Mesendoderm (in vitro differentiated cells): ENCODE results near the gene STRIP1.

Source experiments
- DNase-seq: peaks from one replicate; pipeline ENCODE4 v3.0.0; 2013
- H2AK5ac ChIP-seq: 2 replicates; pipeline ENCODE4 v1.6.1; 2013; ENCODE audit warnings: low read length, inconsistent platforms
- H2BK120ac ChIP-seq: 2 replicates; pipeline ENCODE4 v1.6.1; 2013; ENCODE audit warnings: low read depth, mild to moderate bottlenecking, low read length, moderate library complexity, mixed read lengths
- H2BK15ac ChIP-seq: replicated peaks from 2 replicates; pipeline ENCODE4 v1.6.1; 2013; ENCODE audit warnings: low read depth, mild to moderate bottlenecking, moderate library complexity
- H2BK5ac ChIP-seq: 2 replicates; pipeline ENCODE4 v1.6.1; 2013; ENCODE audit warnings: low read length, inconsistent platforms
- H3K18ac ChIP-seq: 2 replicates; pipeline ENCODE4 v1.6.1; 2013; ENCODE audit warnings: mild to moderate bottlenecking, low read length, mixed read lengths
- H3K23ac ChIP-seq: one replicate; pipeline ENCODE4 v1.6.1; 2013; ENCODE audit warnings: low read length
- H3K27ac ChIP-seq: 2 replicates; pipeline ENCODE4 v1.5.1; 2013; ENCODE audit warnings: low read depth, mild to moderate bottlenecking, inconsistent platforms, low read length, moderate library complexity
- H3K27me3 ChIP-seq: 2 replicates; pipeline ENCODE4 v1.6.1; 2013; ENCODE audit warnings: low read length, control low read depth, mild to moderate bottlenecking, inconsistent platforms; ENCODE audit not compliant: insufficient read depth, poor library complexity
- H3K36me3 ChIP-seq: 2 replicates; pipeline ENCODE4 v1.6.1; 2013; ENCODE audit warnings: low read length, inconsistent platforms; ENCODE audit not compliant: control insufficient read depth, insufficient read depth
- H3K4ac ChIP-seq: one replicate; pipeline ENCODE4 v1.6.1; 2013; ENCODE audit warnings: low read depth, mild to moderate bottlenecking, low read length, moderate library complexity
- H3K4me1 ChIP-seq: 2 replicates; pipeline ENCODE4 v1.6.1; 2013; ENCODE audit warnings: low read depth, low read length, inconsistent platforms; ENCODE audit not compliant: control insufficient read depth
- H3K4me2 ChIP-seq: 2 replicates; pipeline ENCODE4 v1.6.1; 2013; ENCODE audit warnings: low read length
- H3K4me3 ChIP-seq: 2 replicates; pipeline ENCODE4 v1.5.1; 2013; ENCODE audit warnings: mild to moderate bottlenecking, low read length
- H3K56ac ChIP-seq: one replicate; pipeline ENCODE4 v1.6.1; 2013; ENCODE audit warnings: low read length
- H3K79me1 ChIP-seq: 2 replicates; pipeline ENCODE4 v1.6.1; 2013; ENCODE audit warnings: low read length, inconsistent platforms
- H3K79me2 ChIP-seq: 2 replicates; pipeline ENCODE4 v1.6.1; 2013; ENCODE audit warnings: mild to moderate bottlenecking, low read length; ENCODE audit not compliant: control insufficient read depth, insufficient read depth
- H3K9ac ChIP-seq: 2 replicates; pipeline ENCODE4 v1.6.1; 2013; ENCODE audit warnings: low read length, inconsistent platforms
- H4K5ac ChIP-seq: one replicate; pipeline ENCODE4 v1.6.1; 2013; ENCODE audit warnings: low read length
- H4K8ac ChIP-seq: one replicate; pipeline ENCODE4 v1.6.1; 2013; ENCODE audit warnings: low read depth, mild to moderate bottlenecking, control low read depth, low read length, moderate library complexity
- WGBS: extraction: QIAGEN DNeasy Blood & Tissue Kit; methylation state at CpG from one replicate; pipeline ENCODE4 v1.1.7; 2013; ENCODE audit warnings: low lambda C conversion rate, missing lambda C conversion rate; ENCODE audit not compliant: insufficient coverage; ENCODE audit errors: extremely low coverage; 5-methylcytosine and 5-hydroxymethylcytosine counted together

The STRIP1 gene

GRCh38 chr1:110060034-110060661, 25.7 kb downstream of the STRIP1 start:
- Histone ChIP-seq H4K5ac (no peak overlapping the region), H4K8ac (no peak overlapping the region), H3K27ac (no peak overlapping the region), H2BK5ac (no peak overlapping the region), H3K4ac (no peak overlapping the region), H3K36me3 (peaks cover 14% of the 10 kb centered on the region), H3K9ac (no peak overlapping the region), H2AK5ac (no peak overlapping the region), H3K4me2 (no peak overlapping the region), H2BK15ac (no peak overlapping the region), H3K4me3 (no peak overlapping the region), H2BK120ac (no peak overlapping the region), H3K23ac (no peak overlapping the region), H3K79me1 (no peaks in the 10 kb centered on the region), H3K4me1 (no peaks in the 10 kb centered on the region), H3K27me3 (no peaks in the 10 kb centered on the region), H3K79me2 (no peaks in the 10 kb centered on the region), H3K56ac (no peak overlapping the region), H3K18ac (no peak overlapping the region)
- WGBS = no CpG with 5 or more reads among the region's 9 CpGs
- peak; percentile 77 for DNase-seq

- Histone ChIP-seq H3K4me1 (no peaks in the 10 kb centered on the region), H4K5ac (no peak overlapping the region), H4K8ac (no peak overlapping the region), H3K23ac (no peak overlapping the region), H3K79me2 (no peaks in the 10 kb centered on the region), H3K4me3 (no peak overlapping the region), H3K36me3 (peaks cover 11% of the 10 kb centered on the region), H3K27ac (no peak overlapping the region), H2BK5ac (no peak overlapping the region), H3K9ac (no peak overlapping the region), H3K79me1 (no peaks in the 10 kb centered on the region), H3K4ac (no peak overlapping the region), H3K56ac (no peak overlapping the region), H3K18ac (no peak overlapping the region), H3K27me3 (no peaks in the 10 kb centered on the region), H2BK15ac (no peak overlapping the region), H2AK5ac (no peak overlapping the region), H2BK120ac (no peak overlapping the region), H3K4me2 (no peak overlapping the region)
- no peak for DNase-seq
- WGBS = no CpG with 5 or more reads among the region's 7 CpGs
These were observed 26.2 kb downstream of the STRIP1 start for GRCh38 chr1:110060662-110061060.

DNA sequence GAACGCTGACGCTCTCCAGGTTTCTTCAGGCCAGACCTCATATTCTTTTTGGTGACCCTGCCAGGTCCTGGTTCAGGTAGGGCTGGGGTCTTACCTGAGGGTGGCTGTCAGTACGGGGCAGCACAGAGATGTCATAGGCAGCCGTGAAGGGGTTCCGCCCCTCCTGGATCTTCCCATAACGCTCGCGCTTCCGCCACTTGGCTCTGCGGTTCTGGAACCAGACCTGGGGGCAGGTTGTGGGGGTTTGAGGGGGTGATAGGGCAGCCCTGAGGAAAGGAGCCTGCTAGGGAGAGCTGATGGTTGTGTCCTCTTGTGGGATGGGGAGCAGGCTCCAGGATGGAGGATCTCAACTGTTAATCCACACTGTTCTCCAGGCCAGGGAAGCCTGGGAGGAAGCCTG, 26.9 kb downstream of the STRIP1 start:
- Histone ChIP-seq H3K4me2 (no peak overlapping the region), H3K4me1 (no peaks in the 10 kb centered on the region), H2BK15ac (no peak overlapping the region), H3K79me1 (no peaks in the 10 kb centered on the region), H3K27me3 (no peaks in the 10 kb centered on the region), H4K5ac (no peak overlapping the region), H3K56ac (no peak overlapping the region), H2AK5ac (no peak overlapping the region), H3K4me3 (no peak overlapping the region), H4K8ac (no peak overlapping the region), H3K23ac (no peak overlapping the region), H3K18ac (no peak overlapping the region), H3K79me2 (no peaks in the 10 kb centered on the region), H2BK5ac (no peak overlapping the region), H2BK120ac (no peak overlapping the region), H3K27ac (no peak overlapping the region), H3K36me3 (peaks cover 10% of the 10 kb centered on the region), H3K9ac (no peak overlapping the region), H3K4ac (no peak overlapping the region)
- WGBS = no CpG with 5 or more reads among the region's 10 CpGs
- DNase-seq = no peak

- Histone ChIP-seq H4K8ac (no peak overlapping the region), H3K4me3 (no peak overlapping the region), H3K27ac (no peak overlapping the region), H3K79me1 (no peaks in the 10 kb centered on the region), H3K27me3 (peaks cover 11% of the 10 kb centered on the region), H3K23ac (no peak overlapping the region), H2BK120ac (no peak overlapping the region), H3K4me2 (no peak overlapping the region), H3K4ac (no peak overlapping the region), H3K36me3 (peaks cover 3% of the 10 kb centered on the region), H3K18ac (no peak overlapping the region), H3K56ac (no peak overlapping the region), H2BK5ac (no peak overlapping the region), H2BK15ac (no peak overlapping the region), H2AK5ac (no peak overlapping the region), H3K4me1 (no peaks in the 10 kb centered on the region), H4K5ac (no peak overlapping the region), H3K9ac (no peak overlapping the region), H3K79me2 (no peaks in the 10 kb centered on the region)
- DNase-seq = peak; percentile 21
- no CpG with 5 or more reads among the region's 2 CpGs for WGBS
These were observed 28.2 kb downstream of the STRIP1 start for GRCh38 chr1:110062612-110063011.

GRCh38 chr1:110063781-110064180, 29.4 kb downstream of the STRIP1 start:
- Histone ChIP-seq H3K56ac (no peak overlapping the region), H3K79me2 (no peaks in the 10 kb centered on the region), H2AK5ac (no peak overlapping the region), H3K4me3 (no peak overlapping the region), H3K23ac (no peak overlapping the region), H3K4me2 (no peak overlapping the region), H2BK120ac (no peak overlapping the region), H3K4ac (no peak overlapping the region), H3K27ac (no peak overlapping the region), H3K79me1 (no peaks in the 10 kb centered on the region), H3K27me3 (peaks cover 23% of the 10 kb centered on the region), H4K8ac (no peak overlapping the region), H3K18ac (no peak overlapping the region), H3K4me1 (no peaks in the 10 kb centered on the region), H2BK15ac (no peak overlapping the region), H3K36me3 (peaks cover 3% of the 10 kb centered on the region), H2BK5ac (no peak overlapping the region), H4K5ac (no peak overlapping the region), H3K9ac (no peak overlapping the region)
- no peak for DNase-seq
- WGBS = no CpG with 5 or more reads among the region's 4 CpGs
